SK-N-SH (cell line): ENCODE results near the gene CRYM. TPM values are rescaled to one million over a fixed set of nuclear protein-coding genes. Genes with fewer than 3 reads are reported as not detected.

Experiments
- CTCF ChIA-PET: fragments of 300-600, 350-600 bp; formaldehyde crosslinking; extraction: SDS; loops from one replicate; lab custom pipeline; 2021; lab: Yijun Ruan, JAX
- POLR2A ChIA-PET: fragments of 350-600 bp; sonication (Branson Sonifier 250); formaldehyde crosslinking; extraction: SDS; loops from one replicate; lab custom pipeline; 2020; ENCODE audit warnings: antibody characterized with exemption, inconsistent platforms; lab: Yijun Ruan, JAX
- DNase-seq: peaks from one replicate; pipeline ENCODE4 v3.0.0; 2012
- H2AFZ ChIP-seq: fragments of 200-600 bp; sonication (generic); 2 replicates; pipeline ENCODE4 v1.8.1; 2016; ENCODE audit warnings: antibody characterized with exemption, mild to moderate bottlenecking, low read depth
- H3F3A ChIP-seq: fragments of 200-600 bp; sonication (generic); replicated peaks from 2 replicates; pipeline ENCODE3; 2016; ENCODE audit warnings: antibody characterized with exemption, mild to moderate bottlenecking; ENCODE audit not compliant: insufficient read depth
- H3K27ac ChIP-seq, 2 experiments: fragments of 200-500 bp in 1 of 2; fragments of 200-600 bp in 1 of 2; sonication (Bioruptor generic) in 1 of 2; sonication (generic), shearing (Covaris generic) in 1 of 2; 2 replicates each; pipeline versions ENCODE4 v1.5.1 to v1.6.1; 2014 to 2016; ENCODE audit warnings: low read depth in 2 of 2, inconsistent platforms in 1 of 2, low read length in 1 of 2, mild to moderate bottlenecking in 1 of 2, mixed read lengths in 1 of 2
- H3K27me3 ChIP-seq: fragments of 200-600 bp; sonication (generic), shearing (Covaris generic); 2 replicates; pipeline ENCODE4 v1.6.1; 2016; ENCODE audit warnings: mixed run types; ENCODE audit not compliant: insufficient read depth
- H3K36me3 ChIP-seq, 2 experiments: fragments of 200-500 bp in 1 of 2; fragments of 200-600 bp in 1 of 2; sonication (Bioruptor generic) in 1 of 2; sonication (generic) in 1 of 2; replicated peaks in 1 of 2; 2 replicates each; pipeline versions ENCODE3 to v1.5.1; 2014 to 2016; ENCODE audit warnings: low read length in 1 of 2, mild to moderate bottlenecking in 1 of 2; ENCODE audit not compliant: insufficient read depth in 2 of 2, control insufficient read depth in 1 of 2
- H3K4me1 ChIP-seq, 2 experiments: fragments of 200-500 bp in 1 of 2; fragments of 200-600 bp in 1 of 2; sonication (Bioruptor generic) in 1 of 2; sonication (generic), shearing (Covaris generic) in 1 of 2; 2 replicates each; pipeline versions ENCODE4 v1.5.1 to v1.6.1; 2014 to 2016; ENCODE audit warnings: low read depth in 1 of 2, low read length in 1 of 2, mixed run types in 1 of 2; ENCODE audit not compliant: insufficient read depth in 2 of 2, control insufficient read depth in 1 of 2
- H3K4me2 ChIP-seq: fragments of 200-600 bp; sonication (generic), shearing (Covaris generic); 2 replicates; pipeline ENCODE4 v1.6.1; 2017; ENCODE audit warnings: mixed run types
- H3K4me3 ChIP-seq, 2 experiments: fragments of 200-500 bp in 1 of 2; fragments of 200-600 bp in 1 of 2; sonication (Bioruptor generic) in 1 of 2; sonication (generic), shearing (Covaris generic) in 1 of 2; 2 replicates each; pipeline versions ENCODE4 v1.5.1 to v1.8.1; 2014 to 2016; ENCODE audit warnings: low read depth in 2 of 2, inconsistent platforms in 1 of 2, low read length in 1 of 2, mild to moderate bottlenecking in 1 of 2, mixed read lengths in 1 of 2, moderate library complexity in 1 of 2
- H3K79me2 ChIP-seq: fragments of 200-600 bp; sonication (generic); 2 replicates; pipeline ENCODE4 v1.8.1; 2017; ENCODE audit warnings: mild to moderate bottlenecking; ENCODE audit not compliant: insufficient read depth
- H3K9ac ChIP-seq: fragments of 200-600 bp; sonication (generic); 2 replicates; pipeline ENCODE4 v1.6.1; 2017; ENCODE audit warnings: mixed run types
- H3K9me2 ChIP-seq: fragments of 200-600 bp; sonication (generic); 2 replicates; pipeline ENCODE4 v1.6.1; 2017; ENCODE audit warnings: mixed run types
- H3K9me3 ChIP-seq: fragments of 200-600 bp; sonication (generic); 2 replicates; pipeline ENCODE4 v1.6.1; 2017; ENCODE audit warnings: mixed run types, mild to moderate bottlenecking, moderate library complexity
- H4K20me1 ChIP-seq: fragments of 200-600 bp; sonication (generic); 2 replicates; pipeline ENCODE4 v1.6.1; 2017; ENCODE audit warnings: mild to moderate bottlenecking, mixed run types; ENCODE audit not compliant: insufficient read depth
- ELF1 ChIP-seq: IDR thresholded peaks from 2 replicates; pipeline ENCODE4 v1.4.0; 2012
- EP300 ChIP-seq, 2 experiments: IDR thresholded peaks; 2 replicates each; pipeline versions ENCODE4 v1.4.0 to v1.6.1; 2012; ENCODE audit warnings: borderline replicate concordance in 1 of 2, low read depth in 1 of 2, low read length in 1 of 2
- FOSL2 ChIP-seq: IDR thresholded peaks from 2 replicates; pipeline ENCODE4 v1.4.0; 2012; ENCODE audit warnings: low read depth, mild to moderate bottlenecking, moderate library complexity, borderline replicate concordance
- FOXJ3 ChIP-seq: sonication (generic); formaldehyde crosslinking; IDR thresholded peaks from 2 replicates; pipeline ENCODE4 v1.5.1; 2020; ENCODE audit warnings: mild to moderate bottlenecking, missing genetic modification reagents
- FOXM1 ChIP-seq: IDR thresholded peaks from 2 replicates; pipeline ENCODE4 v1.4.0; 2012; ENCODE audit warnings: low read depth, mild to moderate bottlenecking
- GABPA ChIP-seq: IDR thresholded peaks from 2 replicates; pipeline ENCODE4 v1.4.0; 2012; ENCODE audit warnings: low read depth, mild to moderate bottlenecking
- GATA2 ChIP-seq: sonication (generic); formaldehyde crosslinking; IDR thresholded peaks from 2 replicates; pipeline ENCODE4 v1.5.0; 2020; ENCODE audit warnings: mild to moderate bottlenecking, missing genetic modification reagents
- JUND ChIP-seq: IDR thresholded peaks from 2 replicates; pipeline ENCODE4 v1.4.0; 2012
- MEF2A ChIP-seq: IDR thresholded peaks from 2 replicates; pipeline ENCODE4 v1.4.0; 2012; ENCODE audit warnings: low read depth, borderline replicate concordance
- MXI1 ChIP-seq: IDR thresholded peaks from 2 replicates; pipeline ENCODE4 v1.6.1; 2012; ENCODE audit warnings: mild to moderate bottlenecking, low read depth, low read length, improper control_type of control experiment
- NFIC ChIP-seq: IDR thresholded peaks from 2 replicates; pipeline ENCODE4 v1.4.0; 2012; ENCODE audit warnings: borderline replicate concordance
- NRF1 ChIP-seq: IDR thresholded peaks from 2 replicates; pipeline ENCODE4 v1.6.1; 2012; ENCODE audit warnings: low read depth, mild to moderate bottlenecking, low read length
- RCOR1 ChIP-seq: fragments of 150-350 bp; IDR thresholded peaks from 2 replicates; pipeline ENCODE4 v1.6.1; 2017; ENCODE audit warnings: antibody characterized with exemption, low read length
- REST ChIP-seq: IDR thresholded peaks from 2 replicates; pipeline ENCODE4 v1.6.1; 2012; ENCODE audit warnings: mild to moderate bottlenecking, low read depth, low read length, moderate library complexity
- RFX5 ChIP-seq: IDR thresholded peaks from 2 replicates; pipeline ENCODE4 v1.6.1; 2012; ENCODE audit warnings: mild to moderate bottlenecking, improper control_type of control experiment, low read length
- TCF12 ChIP-seq: IDR thresholded peaks from 2 replicates; pipeline ENCODE4 v1.4.0; 2012
- USF1 ChIP-seq: IDR thresholded peaks from 2 replicates; pipeline ENCODE4 v1.4.0; 2012; ENCODE audit warnings: low read depth, borderline replicate concordance
- USF2 ChIP-seq: fragments of 150-350 bp; IDR thresholded peaks from 2 replicates; pipeline ENCODE4 v1.6.1; 2017; ENCODE audit warnings: antibody characterized with exemption, low read length, low read depth, borderline replicate concordance
- WGBS: methylation state at CpG from one replicate; pipeline ENCODE4 v1.1.6; 2017; ENCODE audit warnings: low lambda C conversion rate; 5-methylcytosine and 5-hydroxymethylcytosine counted together
- polyA plus RNA-seq, 3 experiments: library from polyadenylated mRNA; depleted of rRNA; stranded (reverse); fragments of >200 nt; gene quantifications; 2 replicates each; pipeline ENCODE4 v1.2.3, GENCODE V29; 2012

CRYM gene
- polyA plus RNA-seq, 1 of the 3 experiments (the other 2 are of a cell fraction), result 1.8 TPM

DNA sequence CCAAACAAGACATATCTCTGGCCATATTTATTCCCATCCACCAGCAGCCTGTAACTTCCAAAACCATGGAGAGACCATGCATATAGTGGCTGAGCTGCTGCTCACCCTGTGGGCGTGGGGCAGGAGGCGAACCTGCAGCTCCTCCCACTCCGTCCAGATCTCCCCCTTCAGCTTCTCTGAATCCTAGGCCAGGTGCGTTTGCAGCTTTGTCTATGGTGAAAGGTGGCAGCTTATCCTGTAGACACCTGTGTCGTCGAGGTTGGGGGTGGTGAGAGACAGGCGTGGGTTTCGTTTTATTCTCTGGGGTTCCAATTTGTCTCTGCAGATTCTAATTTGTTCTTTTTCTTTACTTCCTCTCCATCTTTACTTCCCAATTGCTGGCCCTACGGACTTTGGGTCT, 54.3 kb downstream of the CRYM start:
- WGBS, result 55% methylated on average over 9 of the region's 9 CpGs
- peaks cover 4% of the 10 kb centered on the region; the same call in 1 of the 2 replicates for H3K27me3 ChIP-seq

DNA sequence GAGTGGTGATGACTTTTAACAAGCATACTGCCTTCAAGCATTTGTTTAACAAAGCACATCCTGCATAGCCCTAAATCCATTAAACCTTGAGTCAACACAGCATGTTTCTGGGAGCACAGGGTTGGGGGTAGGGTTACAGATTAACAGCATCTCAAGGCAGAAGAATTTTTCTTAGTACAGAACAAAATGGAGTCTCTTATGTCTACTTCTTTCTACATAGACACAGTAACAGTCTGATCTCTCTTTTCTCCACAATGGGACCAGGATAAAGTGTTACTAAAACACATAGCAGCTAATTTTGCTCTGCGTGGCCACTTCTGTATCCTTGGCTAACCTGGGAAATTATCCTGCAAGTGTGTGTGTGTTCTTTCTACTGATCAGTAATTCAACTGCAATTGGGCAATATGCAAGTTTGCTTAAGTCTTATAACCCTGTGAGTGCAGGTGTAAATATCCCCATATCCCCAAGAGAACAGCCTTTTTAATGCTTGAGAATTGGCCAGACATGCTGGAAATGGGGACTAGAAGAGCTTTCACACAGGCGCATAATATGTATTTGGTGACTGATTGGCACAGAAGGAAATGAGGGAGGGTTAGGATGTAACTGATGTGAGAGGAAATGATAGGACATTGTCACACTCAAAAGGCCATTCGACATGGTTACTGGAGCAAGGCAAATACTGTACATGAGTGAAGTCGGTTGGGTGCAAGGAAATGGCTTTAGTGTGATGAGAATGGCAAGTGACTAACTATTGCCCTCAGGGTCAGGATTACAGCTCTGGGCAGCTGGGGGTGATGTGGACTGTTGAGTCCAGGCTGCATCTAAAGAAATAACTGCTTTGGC, 55.4 kb downstream of the CRYM start:
- no peak overlapping the region for H3K9ac ChIP-seq
- no peaks in the 10 kb centered on the region for H3K9me3 ChIP-seq
- CTCF ChIA-PET, result no interaction called here
- WGBS, result 51% methylated on average over 4 of the region's 4 CpGs
- no peaks in the 10 kb centered on the region for H3K9me2 ChIP-seq
- no peak overlapping the region for H3K4me3 ChIP-seq
- no peaks in the 10 kb centered on the region for H3K79me2 ChIP-seq
- H3K36me3 ChIP-seq, result no peaks in the 10 kb centered on the region
- DNase-seq, result no peak
- no peak overlapping the region for H3K4me2 ChIP-seq
- TF ChIP-seq JUND, result no peak
- no peak for TF ChIP-seq MEF2A
- no peak for TF ChIP-seq GABPA
- TF ChIP-seq REST, result no peak
- no peak for TF ChIP-seq EP300 (IDR thresholded peaks at IDR 0.05; ENCODE audit: borderline replicate concordance in 1 of 2, low read depth in 1 of 2, low read length in 1 of 2)
- no peak for TF ChIP-seq ELF1
- no peak for TF ChIP-seq NRF1
- TF ChIP-seq TCF12, result no peak
- no peak for TF ChIP-seq FOXJ3 (CRISPR knock-in tag)
- no peak for TF ChIP-seq FOXM1
- TF ChIP-seq GATA2 (CRISPR knock-in tag), result no peak
- no peak overlapping the region for H3K27ac ChIP-seq
- H2AFZ ChIP-seq, result no peak overlapping the region
- peaks cover 4% of the 10 kb centered on the region; the same call in 1 of the 2 replicates for H3K27me3 ChIP-seq
- no peaks in the 10 kb centered on the region for H3F3A ChIP-seq
- no peaks in the 10 kb centered on the region for H3K4me1 ChIP-seq
- POLR2A ChIA-PET, result no interaction called here
- H4K20me1 ChIP-seq, result no peaks in the 10 kb centered on the region

More for the DNA sequence above, 54.3 kb downstream of the CRYM start:
- POLR2A ChIA-PET, result no interaction called here
- H3K9me2 ChIP-seq, result no peaks in the 10 kb centered on the region
- TF ChIP-seq RCOR1 (no peak), NFIC (no peak), RFX5 (no peak), FOSL2 (no peak), GABPA (no peak), MXI1 (no peak), USF1 (no peak), USF2 (no peak), FOXJ3 (CRISPR knock-in tag) (no peak)
- H3K9me3 ChIP-seq, result no peaks in the 10 kb centered on the region
- H3K27ac ChIP-seq, result no peak overlapping the region
- H2AFZ ChIP-seq, result no peak overlapping the region
- H3F3A ChIP-seq, result no peaks in the 10 kb centered on the region
- H3K36me3 ChIP-seq, result no peaks in the 10 kb centered on the region
- H4K20me1 ChIP-seq, result no peaks in the 10 kb centered on the region
- no peak overlapping the region for H3K4me2 ChIP-seq
- CTCF ChIA-PET, result interaction anchor here (0.6 kb wide), 1 partner anchor 35 kb away, joined by 3 read pairs; no protein-coding TSS in a partner anchor
- no peak overlapping the region for H3K9ac ChIP-seq
- no peaks in the 10 kb centered on the region for H3K79me2 ChIP-seq
- H3K4me1 ChIP-seq, result no peaks in the 10 kb centered on the region
- DNase-seq, result no peak
- H3K4me3 ChIP-seq, result no peak overlapping the region
